IPS DF 6.9 (cell line): ENCODE data around the gene EVI5.

Experiments
- DNase-seq: peaks from one replicate; pipeline ENCODE4 v3.0.0-alpha.2; 2013; ENCODE audit warnings: low read depth, low spot score
- H3K27ac ChIP-seq: one replicate; pipeline ENCODE4 v1.5.1; 2013; ENCODE audit warnings: low read length, control low read depth
- H3K27me3 ChIP-seq: 2 replicates; pipeline ENCODE4 v1.6.1; 2013; ENCODE audit warnings: mild to moderate bottlenecking, low read length; ENCODE audit not compliant: control insufficient read depth, insufficient read depth
- H3K36me3 ChIP-seq: 2 replicates; pipeline ENCODE4 v1.6.1; 2013; ENCODE audit warnings: low read length; ENCODE audit not compliant: control insufficient read depth, insufficient read depth
- H3K4me1 ChIP-seq: 2 replicates; pipeline ENCODE4 v1.6.1; 2013; ENCODE audit warnings: low read length; ENCODE audit not compliant: control insufficient read depth, insufficient read depth
- H3K4me3 ChIP-seq: 2 replicates; pipeline ENCODE4 v1.5.1; 2013; ENCODE audit warnings: mild to moderate bottlenecking, low read length
- H3K9me3 ChIP-seq: 2 replicates; pipeline ENCODE4 v1.6.1; 2013; ENCODE audit warnings: low read length, inconsistent platforms; ENCODE audit not compliant: control insufficient read depth, insufficient read depth
- WGBS: extraction: QIAGEN DNeasy Blood & Tissue Kit; methylation state at CpG from one replicate; pipeline ENCODE4 v1.1.7; 2013; ENCODE audit warnings: mixed read lengths, missing lambda C conversion rate; ENCODE audit not compliant: insufficient read length, insufficient coverage; 5-methylcytosine and 5-hydroxymethylcytosine counted together

The EVI5 gene

DNA sequence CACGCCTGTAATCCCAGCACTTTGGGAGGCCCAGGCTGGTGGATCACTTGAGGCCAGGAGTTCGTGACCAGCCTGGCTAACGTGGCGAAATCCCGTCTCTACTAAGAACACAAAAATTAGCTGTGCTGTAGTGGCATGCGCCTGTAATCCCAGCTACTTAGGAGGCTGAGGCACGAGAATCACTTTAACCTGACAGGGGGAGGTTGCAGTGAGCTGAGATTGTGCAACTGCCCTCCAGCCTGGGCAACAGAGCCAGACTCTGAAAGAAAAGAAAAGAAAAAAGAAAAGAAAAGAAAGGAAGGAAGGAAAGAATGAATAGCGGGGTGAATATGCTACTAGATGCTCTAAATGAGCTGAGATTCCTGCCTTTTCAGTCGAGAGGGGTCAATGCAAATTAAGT lies 305.3 kb downstream of the EVI5 start:
- WGBS = no CpG with 5 or more reads among the region's 9 CpGs
- H3K27me3 ChIP-seq = peaks cover 70% of the 10 kb centered on the region
- no peak for DNase-seq
- H3K4me1 ChIP-seq = peaks cover 16% of the 10 kb centered on the region
- H3K9me3 ChIP-seq = no peaks in the 10 kb centered on the region
- no peak overlapping the region for H3K27ac ChIP-seq
- no peaks in the 10 kb centered on the region for H3K36me3 ChIP-seq
- H3K4me3 ChIP-seq = no peak overlapping the region

DNA sequence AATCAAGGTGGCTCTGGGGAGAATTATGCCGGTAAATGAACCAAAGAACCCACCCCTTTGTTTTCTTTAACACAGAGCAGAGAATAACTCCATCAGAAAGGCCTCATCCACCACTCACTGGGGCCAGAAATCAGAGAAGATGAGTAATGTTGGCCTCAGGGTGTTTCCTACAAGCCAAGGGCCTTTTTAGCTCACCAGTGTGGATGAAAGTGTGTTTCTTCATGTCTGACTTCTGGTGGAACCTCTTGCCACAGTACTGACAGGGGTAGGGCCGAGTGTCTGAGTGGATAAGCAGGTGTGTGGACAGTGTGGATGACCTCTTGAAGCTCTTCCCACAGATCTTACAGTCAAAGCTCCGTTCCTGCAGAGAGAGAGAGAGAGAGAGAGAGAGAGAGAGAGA lies 306.5 kb downstream of the EVI5 start:
- Histone ChIP-seq H3K36me3 (no peaks in the 10 kb centered on the region), H3K4me3 (no peak overlapping the region), H3K9me3 (no peaks in the 10 kb centered on the region), H3K4me1 (peaks cover 13% of the 10 kb centered on the region), H3K27me3 (peaks cover 58% of the 10 kb centered on the region), H3K27ac (no peak overlapping the region)
- no peak for DNase-seq
- no CpG with 5 or more reads among the region's 3 CpGs for WGBS

DNA sequence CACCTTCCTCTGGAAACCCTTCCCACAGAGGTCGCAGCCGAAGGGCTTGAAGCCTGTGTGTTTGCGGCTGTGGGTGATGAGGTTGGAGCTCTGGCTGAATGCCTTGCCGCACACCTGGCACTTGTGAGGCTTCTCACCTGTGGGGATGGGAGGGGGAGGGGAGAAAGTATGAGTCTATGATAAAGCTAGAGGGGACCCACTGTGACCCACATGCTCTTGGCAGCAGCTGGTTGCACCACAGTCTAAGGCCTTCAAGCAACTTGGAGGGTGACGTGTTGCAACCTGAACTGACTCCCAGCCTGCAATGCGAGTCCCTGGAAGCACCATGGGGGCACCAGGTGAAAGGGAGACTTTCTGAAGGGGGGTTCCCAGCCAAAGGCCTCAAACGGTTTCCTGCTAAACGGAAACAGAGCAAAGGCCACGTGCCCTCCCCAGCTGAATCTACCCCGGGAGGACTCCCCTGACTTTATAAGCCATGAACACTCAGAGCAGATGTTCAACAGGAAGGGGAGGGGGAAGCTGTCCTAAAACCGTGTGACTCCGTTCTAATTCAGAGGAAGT lies 308.8 kb downstream of the EVI5 start:
- DNase-seq = no peak
- Histone ChIP-seq H3K4me3 (no peak overlapping the region), H3K36me3 (no peaks in the 10 kb centered on the region), H3K27me3 (peaks cover 35% of the 10 kb centered on the region), H3K4me1 (peaks cover 8% of the 10 kb centered on the region), H3K27ac (no peak overlapping the region), H3K9me3 (no peaks in the 10 kb centered on the region)
- WGBS = no CpG with 5 or more reads among the region's 12 CpGs

DNA sequence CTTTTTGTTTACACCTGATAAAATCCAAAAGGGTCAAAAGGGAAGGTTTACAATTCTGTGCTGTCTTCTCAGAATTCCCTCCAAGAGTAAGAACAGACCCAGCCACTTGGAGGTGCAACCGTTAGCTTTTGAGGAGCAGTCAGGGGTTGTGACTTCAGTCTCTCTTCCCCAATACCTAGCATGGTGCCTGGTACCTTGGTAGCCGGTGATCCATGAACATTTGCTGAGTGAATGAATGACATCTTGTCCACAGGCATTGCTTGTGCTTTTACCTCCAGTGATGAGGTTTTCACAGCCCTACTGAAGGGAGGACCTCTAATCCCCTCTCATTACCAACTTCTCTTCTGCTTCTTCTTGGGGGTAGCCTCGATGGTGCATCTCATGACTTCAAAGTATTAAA lies 309.9 kb downstream of the EVI5 start:
- no peaks in the 10 kb centered on the region for H3K36me3 ChIP-seq
- peaks cover 5% of the 10 kb centered on the region for H3K4me1 ChIP-seq
- DNase-seq = no peak
- no peaks in the 10 kb centered on the region for H3K9me3 ChIP-seq
- WGBS = no CpG with 5 or more reads among the region's 3 CpGs
- H3K27me3 ChIP-seq = peaks cover 24% of the 10 kb centered on the region
- H3K27ac ChIP-seq = no peak overlapping the region
- H3K4me3 ChIP-seq = no peak overlapping the region

DNA sequence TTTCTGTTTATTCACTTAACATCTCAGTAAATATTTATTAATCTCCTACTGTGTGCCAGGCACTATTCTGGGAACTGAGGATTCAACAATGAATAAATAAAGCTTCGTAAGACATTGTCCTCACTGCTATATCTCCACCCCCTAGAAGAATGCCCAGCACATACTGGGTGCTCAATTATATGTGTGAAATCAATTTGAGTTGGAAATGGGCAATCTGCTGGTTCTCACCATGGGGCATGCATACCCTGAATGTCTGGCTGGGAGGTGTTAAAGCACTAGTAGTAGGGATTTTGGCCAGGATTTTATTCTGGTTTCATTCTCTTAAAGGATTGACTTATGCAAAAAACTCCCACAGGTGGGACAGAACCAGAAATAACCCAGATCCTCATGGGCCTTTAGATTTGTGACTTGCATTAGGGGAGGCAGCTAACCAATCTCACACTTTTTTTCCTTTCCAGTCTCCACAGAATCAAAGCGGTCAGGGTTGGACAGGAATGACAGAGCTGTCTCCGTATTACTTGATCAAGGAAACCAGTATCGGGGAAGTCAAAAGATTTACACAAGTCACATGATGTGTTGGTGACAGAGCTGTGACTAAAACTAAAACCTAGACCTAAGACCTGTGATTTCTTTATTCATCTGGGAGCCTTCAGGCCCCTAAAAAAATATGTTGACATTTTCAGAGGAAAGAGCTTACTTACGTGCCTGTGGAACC lies 311.0 kb downstream of the EVI5 start:
- no peaks in the 10 kb centered on the region for H3K36me3 ChIP-seq
- DNase-seq = no peak
- no peaks in the 10 kb centered on the region for H3K9me3 ChIP-seq
- H3K27ac ChIP-seq = no peak overlapping the region
- WGBS = no CpG with 5 or more reads among the region's 5 CpGs
- H3K4me3 ChIP-seq = no peak overlapping the region
- peaks cover 5% of the 10 kb centered on the region; the same call in 1 of the 2 replicates for H3K4me1 ChIP-seq
- H3K27me3 ChIP-seq = peaks cover 13% of the 10 kb centered on the region; the same call in 1 of the 2 replicates

DNA sequence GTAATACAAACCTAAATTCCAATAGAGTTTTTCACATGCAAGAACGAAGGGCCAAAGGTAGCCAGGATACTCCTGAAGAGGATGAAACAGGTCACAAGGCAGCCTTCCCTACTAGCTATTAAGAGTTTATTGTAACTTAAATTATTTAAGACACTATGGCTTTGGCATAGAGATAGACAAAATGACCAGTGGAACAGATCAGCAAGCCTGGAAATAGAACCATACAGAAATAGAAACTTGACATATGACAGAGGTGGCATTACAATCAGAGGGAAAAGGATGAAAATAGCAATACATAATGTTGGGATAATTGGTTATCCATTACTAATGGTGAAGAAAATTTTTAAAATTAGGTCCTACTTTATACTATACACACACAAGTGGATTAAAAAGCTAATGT lies 314.7 kb downstream of the EVI5 start:
- no peaks in the 10 kb centered on the region for H3K9me3 ChIP-seq
- WGBS = no CpG with 5 or more reads among the region's 1 CpG

DNA sequence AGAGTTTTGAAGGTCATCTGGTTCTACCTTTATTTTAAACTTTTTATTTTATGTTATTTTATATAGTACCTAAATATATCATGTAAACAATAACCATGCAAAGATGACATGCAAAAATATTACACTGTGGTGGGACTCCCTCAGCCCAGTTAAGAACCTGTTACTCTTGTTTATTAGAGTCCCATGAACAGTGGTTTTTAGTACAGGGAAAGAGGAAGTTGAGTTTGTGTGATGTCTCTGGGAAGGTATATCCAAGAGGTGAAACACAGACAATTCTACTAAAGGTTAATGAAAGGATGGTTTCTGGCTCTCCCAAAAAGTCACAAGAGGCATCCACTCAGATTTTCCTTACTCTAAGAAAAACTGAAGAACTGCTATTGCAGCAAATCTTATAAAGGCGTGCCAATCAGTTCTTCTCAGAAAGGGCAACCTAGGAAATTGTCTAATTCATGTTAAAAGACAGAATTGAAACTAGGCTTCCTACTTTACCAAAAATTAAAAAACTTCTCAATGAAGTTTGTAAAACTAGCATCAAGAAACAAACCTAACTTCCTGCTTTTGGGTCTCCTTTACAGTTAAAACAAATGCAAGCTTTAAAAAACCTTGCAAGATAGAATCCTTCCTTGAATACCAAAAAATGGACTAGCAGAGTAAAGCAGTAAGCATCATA lies 318.1 kb downstream of the EVI5 start:
- WGBS = no CpG with 5 or more reads among the region's 1 CpG
- no peak overlapping the region for H3K27ac ChIP-seq
- no peaks in the 10 kb centered on the region for H3K9me3 ChIP-seq
- no peak overlapping the region for H3K4me3 ChIP-seq
- no peaks in the 10 kb centered on the region for H3K4me1 ChIP-seq
- no peaks in the 10 kb centered on the region for H3K27me3 ChIP-seq
- no peaks in the 10 kb centered on the region for H3K36me3 ChIP-seq
- no peak for DNase-seq

More for the DNA sequence above, 314.7 kb downstream of the EVI5 start:
- Histone ChIP-seq H3K27ac (no peak overlapping the region), H3K4me1 (no peaks in the 10 kb centered on the region), H3K27me3 (no peaks in the 10 kb centered on the region; the same call in 1 of the 2 replicates), H3K36me3 (no peaks in the 10 kb centered on the region), H3K4me3 (no peak overlapping the region)
- DNase-seq = no peak

DNA sequence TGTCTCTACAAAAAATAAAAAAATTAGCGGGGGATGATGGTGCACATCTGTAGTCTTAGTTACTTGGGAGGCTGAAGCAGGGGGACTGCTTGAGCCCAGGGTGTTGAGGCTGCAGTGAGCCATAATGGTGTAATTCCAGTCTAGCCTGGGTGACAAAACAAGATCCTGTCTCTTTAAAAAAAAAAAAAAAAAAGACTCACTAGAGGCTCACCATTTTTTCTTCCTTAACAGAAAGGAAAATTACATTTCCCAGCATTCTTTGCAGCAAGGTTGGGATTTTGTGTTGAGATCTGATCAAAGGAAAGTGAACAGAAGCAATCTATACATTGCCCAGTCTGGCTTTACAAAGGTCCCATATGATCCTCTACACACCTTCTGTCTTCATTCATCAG lies 319.7 kb downstream of the EVI5 start:
- Histone ChIP-seq H3K36me3 (no peaks in the 10 kb centered on the region), H3K27ac (no peak overlapping the region), H3K4me3 (no peak overlapping the region), H3K9me3 (no peaks in the 10 kb centered on the region), H3K27me3 (no peaks in the 10 kb centered on the region), H3K4me1 (no peaks in the 10 kb centered on the region)
- no peak for DNase-seq
- WGBS = no CpG with 5 or more reads among the region's 1 CpG

DNA sequence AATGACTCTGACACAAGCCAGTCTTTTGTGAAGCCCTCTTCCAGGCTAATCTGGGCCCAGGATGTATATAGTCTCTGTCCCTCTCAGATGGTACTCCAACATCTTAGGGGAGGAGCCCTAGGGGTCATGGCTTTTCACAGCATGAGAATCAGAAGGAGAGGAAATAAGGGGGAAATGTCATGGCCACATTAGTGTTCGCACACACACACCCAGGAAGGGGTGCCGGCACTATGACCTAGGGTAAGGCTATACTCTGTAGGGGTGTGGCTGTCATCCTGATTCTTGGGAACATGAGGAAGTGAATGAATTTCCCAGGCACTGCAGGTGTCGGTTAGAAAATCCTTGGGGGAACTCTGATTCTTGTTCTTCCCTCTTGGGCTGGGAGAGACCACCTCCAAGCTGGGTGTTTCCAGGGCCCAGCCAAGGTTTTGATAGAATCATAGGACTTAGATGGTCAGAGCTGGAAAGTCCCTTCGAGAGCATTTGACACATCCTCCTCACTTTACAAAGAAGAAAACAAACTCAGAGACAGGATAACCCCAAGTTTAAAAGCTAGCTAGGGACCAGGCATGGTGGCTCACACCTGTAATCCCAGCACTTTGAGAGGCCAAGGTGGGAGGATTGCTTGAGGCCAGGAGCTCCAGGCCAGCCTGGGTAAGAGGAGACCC lies 320.2 kb downstream of the EVI5 start:
- Histone ChIP-seq H3K27me3 (no peaks in the 10 kb centered on the region), H3K27ac (no peak overlapping the region), H3K4me3 (no peak overlapping the region), H3K4me1 (no peaks in the 10 kb centered on the region), H3K9me3 (no peaks in the 10 kb centered on the region), H3K36me3 (no peaks in the 10 kb centered on the region)
- no CpG with 5 or more reads among the region's 4 CpGs for WGBS
- DNase-seq = no peak

DNA sequence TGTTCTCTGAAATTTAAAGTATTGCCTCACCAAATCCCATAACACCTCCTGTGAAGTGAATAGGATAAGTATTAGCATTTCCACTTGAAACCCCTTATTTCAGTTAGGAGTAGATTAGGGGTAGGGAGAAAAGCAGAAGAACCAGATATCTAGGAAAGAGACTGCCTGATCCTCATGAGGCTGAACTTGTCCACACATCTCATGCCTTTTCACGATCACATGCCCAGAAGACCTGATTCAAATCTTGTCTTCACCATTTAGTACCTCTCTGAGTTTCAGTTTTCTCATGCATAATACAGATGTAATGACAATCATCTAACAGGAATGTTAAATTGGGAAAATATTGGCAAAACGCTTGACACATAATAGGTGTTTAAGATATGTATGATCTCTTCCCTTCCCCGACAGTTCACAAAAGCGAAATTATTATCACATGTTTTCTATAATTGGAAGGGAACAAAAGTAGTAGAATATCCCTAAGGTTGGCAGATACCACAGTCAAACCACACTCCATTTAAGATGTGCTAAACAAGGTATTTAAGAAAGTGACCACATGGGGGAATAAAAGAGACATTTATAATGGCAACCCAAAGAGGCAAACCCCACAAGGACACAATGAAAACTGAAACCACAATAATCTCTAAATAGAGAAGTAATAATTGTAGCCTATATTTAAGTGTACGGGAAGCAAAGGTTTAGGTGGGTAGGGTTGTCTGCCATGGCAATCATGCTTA lies 323.4 kb downstream of the EVI5 start:
- H3K36me3 ChIP-seq = no peaks in the 10 kb centered on the region
- DNase-seq = no peak
- no peak overlapping the region for H3K4me3 ChIP-seq
- no peaks in the 10 kb centered on the region for H3K4me1 ChIP-seq
- no CpG with 5 or more reads among the region's 5 CpGs for WGBS
- no peaks in the 10 kb centered on the region for H3K27me3 ChIP-seq
- H3K9me3 ChIP-seq = no peaks in the 10 kb centered on the region
- H3K27ac ChIP-seq = no peak overlapping the region
